RWPE1 (cell line): ENCODE results near the gene MPDZ.

Experiments used
- CTCF ChIA-PET: fragments of 350-600 bp; sonication (Branson Sonifier 250); formaldehyde crosslinking; extraction: SDS; loops from one replicate; lab custom pipeline; 2021; lab: Yijun Ruan, JAX
- POLR2A ChIA-PET: fragments of 400-600 bp; formaldehyde crosslinking; extraction: SDS; loops from one replicate; lab custom pipeline; 2020; ENCODE audit warnings: antibody characterized with exemption; ENCODE audit not compliant: low non-redundant PET; lab: Yijun Ruan, JAX
- DNase-seq: peaks from one replicate; pipeline ENCODE4 v3.0.0; 2012; ENCODE audit warnings: low spot score
- H3K27ac ChIP-seq: fragments of 450-650 bp; 2 replicates; pipeline ENCODE4 v1.5.1; 2017
- CTCF ChIP-seq: fragments of 450-650 bp; conservative IDR thresholded peaks from 2 replicates; pipeline ENCODE4 v1.5.1; 2017; ENCODE audit warnings: low read depth, mild to moderate bottlenecking

MPDZ gene

GRCh38 chr9:13175732-13176131 is 103.8 kb downstream of the MPDZ start:
- no peak for TF ChIP-seq CTCF
- H3K27ac ChIP-seq: no peak overlapping the region
- POLR2A ChIA-PET: no interaction called here
- CTCF ChIA-PET: no interaction called here
- no peak for DNase-seq

GRCh38 chr9:13174906-13175639 is 104.4 kb downstream of the MPDZ start:
- CTCF ChIA-PET: no interaction called here
- no peak overlapping the region for H3K27ac ChIP-seq
- DNase-seq: no peak
- POLR2A ChIA-PET: no interaction called here
- no peak for TF ChIP-seq CTCF

- DNase-seq: no peak
- H3K27ac ChIP-seq: no peak overlapping the region
- ChIA-PET POLR2A (no interaction called here), CTCF (no interaction called here)
- no peak for TF ChIP-seq CTCF
Measured at GRCh38 chr9:13173553-13173952, 105.9 kb downstream of the MPDZ start.

- POLR2A ChIA-PET: no interaction called here
- DNase-seq: no peak
- CTCF ChIA-PET: interaction anchor here (1.3 kb wide), 1 partner anchor 22 kb away, joined by 4 read pairs; no protein-coding TSS in a partner anchor
- TF ChIP-seq CTCF: no peak
- H3K27ac ChIP-seq: no peak overlapping the region
Measured at GRCh38 chr9:13171261-13171660, 108.2 kb downstream of the MPDZ start.

- ChIA-PET CTCF (no interaction called here), POLR2A (no interaction called here)
- no peak for DNase-seq
- H3K27ac ChIP-seq: no peak overlapping the region
- TF ChIP-seq CTCF: no peak
Measured at GRCh38 chr9:13166996-13167395, 112.5 kb downstream of the MPDZ start.

GRCh38 chr9:13165956-13166355 is 113.5 kb downstream of the MPDZ start:
- TF ChIP-seq CTCF: no peak
- POLR2A ChIA-PET: no interaction called here
- CTCF ChIA-PET: interaction anchor here (0.6 to 0.7 kb wide), 4 partner anchors 38 to 1110 kb away, joined by 3 to 5 read pairs (median 4); no protein-coding TSS in a partner anchor
- no peak overlapping the region for H3K27ac ChIP-seq
- no peak for DNase-seq
